ENCODE measurements around the gene CDK5R2. TPM values are rescaled to one million over a fixed set of nuclear protein-coding genes. Genes with fewer than 3 reads are reported as not detected.
A peak's percentile ranks its signal among the peaks of the same experiment; 100 is the strongest.

The CDK5R2 gene
- total RNA-seq, 1 donor from 2014 or later, result 0.75 TPM

DNA sequence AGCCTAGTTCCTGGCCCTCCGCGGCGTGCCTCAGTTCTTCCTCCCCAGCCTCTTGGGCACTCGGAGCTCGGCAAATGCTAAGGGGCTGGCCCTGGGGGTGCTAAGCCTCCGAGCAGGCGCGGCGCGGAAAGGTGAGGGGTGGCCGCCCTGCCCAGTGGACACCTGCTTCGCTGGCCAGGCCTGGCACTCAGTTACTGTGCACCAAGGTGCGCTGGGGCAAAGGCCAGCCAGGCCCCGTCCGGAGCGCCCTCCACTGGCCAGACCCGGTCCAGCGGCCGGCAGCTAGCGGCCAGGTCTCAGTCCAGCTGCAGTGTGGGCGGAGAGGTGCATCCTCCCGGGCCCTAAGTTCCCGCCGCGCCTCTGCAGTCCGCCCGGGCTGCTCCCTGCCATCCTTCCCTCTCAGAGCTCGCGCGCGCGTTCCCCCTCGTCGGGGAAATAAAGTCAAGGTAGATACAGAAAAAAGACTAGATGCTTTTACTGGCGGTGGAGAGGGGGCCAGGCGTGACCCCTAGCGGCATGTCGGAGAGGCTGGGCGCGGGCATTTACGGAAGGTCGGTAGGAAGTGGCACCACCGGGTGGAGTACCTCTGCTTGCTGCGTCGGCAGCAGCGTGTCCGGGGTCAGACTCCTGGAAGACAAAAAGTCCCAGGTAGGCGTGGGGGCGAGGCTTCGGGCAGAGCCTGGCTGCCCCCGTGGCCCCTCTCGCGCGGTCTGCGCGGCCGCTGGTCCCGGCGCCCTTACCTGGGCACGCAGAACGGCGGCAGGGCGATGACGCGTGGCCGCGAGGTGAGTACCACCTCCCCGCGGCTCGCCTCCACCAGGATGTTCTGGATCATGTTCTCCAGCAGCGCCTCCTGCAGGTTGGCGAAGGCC, 43.2 kb downstream of the CDK5R2 start:
- Histone ChIP-seq H4K20me1 (ENCODE audit: insufficient read depth, low read length) (no peaks in the 10 kb centered on the region), H3K36me3 (ENCODE audit: insufficient read depth, low read length) (no peaks in the 10 kb centered on the region), H3K9ac (ENCODE audit: low read length) (no peak overlapping the region), H3K4me2 (ENCODE audit: low read length) (peak overlapping the region; percentile 33), H3K9me3 (ENCODE audit: insufficient read depth, low read depth, low read length) (no peaks in the 10 kb centered on the region), H3K27ac (ENCODE audit: low read depth, low read length) (no peak overlapping the region), H3K4me3 (ENCODE audit: insufficient read depth, low read depth, low read length) (no peak overlapping the region), H3K79me2 (ENCODE audit: insufficient read depth, low read length) (no peaks in the 10 kb centered on the region), H2AFZ (ENCODE audit: low read depth, low read length) (no peak overlapping the region), H3K4me1 (ENCODE audit: insufficient read depth, low read length) (no peaks in the 10 kb centered on the region), H3K27me3 (ENCODE audit: insufficient read depth, low read length) (peaks cover 73% of the 10 kb centered on the region)
- peaks cover 7% of the 10 kb centered on the region for H3K4me1 Mint-ChIP-seq (ENCODE audit: low read depth, unreplicated experiment)
- peaks cover 7% of the 10 kb centered on the region for H3K9me3 Mint-ChIP-seq (ENCODE audit: unreplicated experiment)
- no peak overlapping the region for H3K27ac Mint-ChIP-seq (ENCODE audit: unreplicated experiment)
- peaks cover 72% of the 10 kb centered on the region for H3K27me3 Mint-ChIP-seq (ENCODE audit: low read depth, unreplicated experiment)
- H3K4me3 Mint-ChIP-seq (ENCODE audit: unreplicated experiment), result no peak overlapping the region
- H3K36me3 Mint-ChIP-seq (ENCODE audit: low read depth, unreplicated experiment), result no peaks in the 10 kb centered on the region
- FAIRE-seq (no peak), DNase-seq (ENCODE audit: low read depth) (no peak)
- TF ChIP-seq EZH2 (IDR thresholded peaks at IDR 0.05; ENCODE audit: insufficient read depth, low read length), result peak; percentile 95
- TF ChIP-seq, protein P1, sequence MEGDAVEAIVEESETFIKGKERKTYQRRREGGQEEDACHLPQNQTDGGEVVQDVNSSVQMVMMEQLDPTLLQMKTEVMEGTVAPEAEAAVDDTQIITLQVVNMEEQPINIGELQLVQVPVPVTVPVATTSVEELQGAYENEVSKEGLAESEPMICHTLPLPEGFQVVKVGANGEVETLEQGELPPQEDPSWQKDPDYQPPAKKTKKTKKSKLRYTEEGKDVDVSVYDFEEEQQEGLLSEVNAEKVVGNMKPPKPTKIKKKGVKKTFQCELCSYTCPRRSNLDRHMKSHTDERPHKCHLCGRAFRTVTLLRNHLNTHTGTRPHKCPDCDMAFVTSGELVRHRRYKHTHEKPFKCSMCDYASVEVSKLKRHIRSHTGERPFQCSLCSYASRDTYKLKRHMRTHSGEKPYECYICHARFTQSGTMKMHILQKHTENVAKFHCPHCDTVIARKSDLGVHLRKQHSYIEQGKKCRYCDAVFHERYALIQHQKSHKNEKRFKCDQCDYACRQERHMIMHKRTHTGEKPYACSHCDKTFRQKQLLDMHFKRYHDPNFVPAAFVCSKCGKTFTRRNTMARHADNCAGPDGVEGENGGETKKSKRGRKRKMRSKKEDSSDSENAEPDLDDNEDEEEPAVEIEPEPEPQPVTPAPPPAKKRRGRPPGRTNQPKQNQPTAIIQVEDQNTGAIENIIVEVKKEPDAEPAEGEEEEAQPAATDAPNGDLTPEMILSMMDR (IDR thresholded peaks at IDR 0.05; ENCODE audit: insufficient read depth, low read depth, low read length), result no peak

DNA sequence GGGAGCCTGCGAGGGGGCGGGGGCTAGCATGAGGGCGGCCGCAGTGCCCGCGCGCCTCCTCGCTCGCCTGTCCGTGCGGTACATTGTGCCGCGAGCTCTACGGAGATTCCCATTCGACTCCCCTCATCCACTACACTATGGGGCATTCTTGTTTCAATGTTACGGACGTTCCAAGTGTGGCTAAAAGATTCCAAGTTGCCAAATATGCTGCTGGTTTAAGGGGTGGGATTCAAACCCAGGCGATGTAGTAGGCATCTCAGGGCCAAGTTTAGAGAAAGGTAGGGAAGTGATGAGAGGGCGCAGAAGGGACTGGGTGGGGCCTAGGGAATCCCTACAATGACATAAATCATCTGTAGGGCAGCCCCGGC, 43.8 kb downstream of the CDK5R2 start:
- no peak overlapping the region for H2AFZ ChIP-seq (ENCODE audit: low read depth, low read length)
- Mint-ChIP-seq H3K9me3 (ENCODE audit: unreplicated experiment) (peaks cover 7% of the 10 kb centered on the region), H3K36me3 (ENCODE audit: low read depth, unreplicated experiment) (no peaks in the 10 kb centered on the region), H3K27ac (ENCODE audit: unreplicated experiment) (no peak overlapping the region), H3K4me1 (ENCODE audit: low read depth, unreplicated experiment) (peaks cover 7% of the 10 kb centered on the region), H3K4me3 (ENCODE audit: unreplicated experiment) (no peak overlapping the region), H3K27me3 (ENCODE audit: low read depth, unreplicated experiment) (peaks cover 69% of the 10 kb centered on the region)
- H3K9ac ChIP-seq (ENCODE audit: low read length), result no peak overlapping the region
- H3K4me2 ChIP-seq (ENCODE audit: low read length), result no peak overlapping the region
- no peak overlapping the region for H3K4me3 ChIP-seq (ENCODE audit: insufficient read depth, low read depth, low read length)
- peaks cover 68% of the 10 kb centered on the region for H3K27me3 ChIP-seq (ENCODE audit: insufficient read depth, low read length)
- DNase-seq (ENCODE audit: low read depth) (no peak), FAIRE-seq (no peak)
- no peaks in the 10 kb centered on the region for H4K20me1 ChIP-seq (ENCODE audit: insufficient read depth, low read length)
- TF ChIP-seq EZH2 (IDR thresholded peaks at IDR 0.05; ENCODE audit: insufficient read depth, low read length), result no peak
- TF ChIP-seq, protein P1 (IDR thresholded peaks at IDR 0.05; ENCODE audit: insufficient read depth, low read depth, low read length), result no peak
- H3K36me3 ChIP-seq (ENCODE audit: insufficient read depth, low read length), result no peaks in the 10 kb centered on the region
- no peaks in the 10 kb centered on the region for H3K4me1 ChIP-seq (ENCODE audit: insufficient read depth, low read length)
- no peaks in the 10 kb centered on the region for H3K9me3 ChIP-seq (ENCODE audit: insufficient read depth, low read depth, low read length)
- H3K79me2 ChIP-seq (ENCODE audit: insufficient read depth, low read length), result no peaks in the 10 kb centered on the region
- H3K27ac ChIP-seq (ENCODE audit: low read depth, low read length), result no peak overlapping the region

DNA sequence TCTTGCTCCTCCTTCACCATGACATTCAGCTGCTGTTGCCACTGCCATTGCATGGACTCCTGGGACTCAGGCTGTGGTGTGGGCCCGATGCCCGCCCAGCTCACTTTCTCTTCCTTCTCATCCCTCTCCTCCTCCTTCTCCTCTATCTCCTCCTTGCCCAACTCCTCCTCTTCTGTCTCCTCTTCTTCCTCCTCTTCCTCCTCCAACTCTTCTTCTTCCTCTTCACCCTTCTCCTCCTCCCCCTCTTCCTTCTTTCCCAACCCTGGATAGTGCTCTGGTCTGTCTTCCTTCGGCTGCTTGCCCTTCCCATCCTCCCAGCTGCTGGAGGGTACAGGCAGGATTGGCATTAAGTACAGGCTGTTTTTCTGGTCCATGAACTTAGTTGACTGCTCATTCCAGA, 44.5 kb downstream of the CDK5R2 start:
- Histone ChIP-seq H3K4me3 (ENCODE audit: insufficient read depth, low read depth, low read length) (no peak overlapping the region), H3K4me2 (ENCODE audit: low read length) (no peak overlapping the region), H3K27ac (ENCODE audit: low read depth, low read length) (no peak overlapping the region), H3K9ac (ENCODE audit: low read length) (no peak overlapping the region), H3K27me3 (ENCODE audit: insufficient read depth, low read length) (peaks cover 71% of the 10 kb centered on the region), H3K79me2 (ENCODE audit: insufficient read depth, low read length) (no peaks in the 10 kb centered on the region), H2AFZ (ENCODE audit: low read depth, low read length) (no peak overlapping the region), H3K36me3 (ENCODE audit: insufficient read depth, low read length) (no peaks in the 10 kb centered on the region), H3K9me3 (ENCODE audit: insufficient read depth, low read depth, low read length) (no peaks in the 10 kb centered on the region), H3K4me1 (ENCODE audit: insufficient read depth, low read length) (no peaks in the 10 kb centered on the region), H4K20me1 (ENCODE audit: insufficient read depth, low read length) (no peaks in the 10 kb centered on the region)
- no peak overlapping the region for H3K4me3 Mint-ChIP-seq (ENCODE audit: unreplicated experiment)
- H3K27ac Mint-ChIP-seq (ENCODE audit: unreplicated experiment), result no peak overlapping the region
- no peaks in the 10 kb centered on the region for H3K36me3 Mint-ChIP-seq (ENCODE audit: low read depth, unreplicated experiment)
- peaks cover 70% of the 10 kb centered on the region for H3K27me3 Mint-ChIP-seq (ENCODE audit: low read depth, unreplicated experiment)
- peaks cover 7% of the 10 kb centered on the region for H3K9me3 Mint-ChIP-seq (ENCODE audit: unreplicated experiment)
- no peak for TF ChIP-seq EZH2 (IDR thresholded peaks at IDR 0.05; ENCODE audit: insufficient read depth, low read length)
- TF ChIP-seq, protein P1 (IDR thresholded peaks at IDR 0.05; ENCODE audit: insufficient read depth, low read depth, low read length), result no peak
- DNase-seq (ENCODE audit: low read depth) (no peak), FAIRE-seq (no peak)
- H3K4me1 Mint-ChIP-seq (ENCODE audit: low read depth, unreplicated experiment), result peaks cover 7% of the 10 kb centered on the region
